OCI-LY7 (cell line): ENCODE measurements around the gene GPR135. TPM values are rescaled to one million over a fixed set of nuclear protein-coding genes. Genes with fewer than 3 reads are reported as not detected.

Source experiments
- BruUV-seq: library from RNA; stranded (reverse); fragments of 400-500 nt; replicated peaks from 2 replicates; lab custom pipeline; 2021; lab: Mats Ljungman, UMichigan
- CTCF ChIA-PET: fragments of 300-600 bp; sonication (Branson Sonifier 250); formaldehyde crosslinking; loops from one replicate; lab custom pipeline; 2022; ENCODE audit warnings: antibody characterized with exemption; ENCODE audit not compliant: unreplicated experiment; lab: Charles Lee
- POLR2A ChIA-PET: fragments of 300-600 bp; sonication (Branson Sonifier 250); formaldehyde crosslinking; loops from one replicate; lab custom pipeline; 2022; ENCODE audit warnings: antibody characterized with exemption; lab: Charles Lee
- DNase-seq: peaks from one replicate; pipeline ENCODE4 v3.0.0-alpha.2; 2015; ENCODE audit warnings: low spot score
- H2AFZ ChIP-seq: fragments of 200-600 bp; sonication (generic), shearing (Covaris generic); 2 replicates; pipeline ENCODE4 v1.6.1; 2014; ENCODE audit warnings: mild to moderate bottlenecking, antibody characterized with exemption, low read length, moderate library complexity
- H3K27ac ChIP-seq: fragments of 200-600 bp; sonication (generic); 2 replicates; pipeline ENCODE4 v1.5.1; 2014; ENCODE audit warnings: mixed run types, low read depth, mild to moderate bottlenecking, moderate library complexity, low read length, inconsistent platforms; ENCODE audit not compliant: poor library complexity, severe bottlenecking
- H3K36me3 ChIP-seq: fragments of 200-600 bp; sonication (generic); 2 replicates; pipeline ENCODE4 v1.6.1; 2014; ENCODE audit warnings: mild to moderate bottlenecking, antibody characterized with exemption, low read length, moderate library complexity, mixed read lengths; ENCODE audit not compliant: insufficient read depth
- H3K4me1 ChIP-seq: fragments of 200-600 bp; sonication (generic); 2 replicates; pipeline ENCODE4 v1.5.1; 2014; ENCODE audit warnings: mild to moderate bottlenecking, low read length; ENCODE audit not compliant: insufficient read depth, poor library complexity, severe bottlenecking
- H3K4me2 ChIP-seq: fragments of 200-600 bp; sonication (generic); 2 replicates; pipeline ENCODE4 v1.6.1; 2014; ENCODE audit warnings: mild to moderate bottlenecking, low read length
- H3K4me3 ChIP-seq: fragments of 200-600 bp; sonication (generic); 2 replicates; pipeline ENCODE4 v1.5.1; 2014; ENCODE audit warnings: mild to moderate bottlenecking, low read depth, low read length; ENCODE audit not compliant: poor library complexity, severe bottlenecking
- H3K79me2 ChIP-seq: fragments of 200-600 bp; sonication (generic); 2 replicates; pipeline ENCODE4 v1.6.1; 2016; ENCODE audit warnings: low read depth, mild to moderate bottlenecking, low read length, moderate library complexity, mixed read lengths; ENCODE audit not compliant: insufficient read depth
- H3K9me2 ChIP-seq: fragments of 200-600 bp; sonication (generic); 2 replicates; pipeline ENCODE4 v1.6.1; 2016; ENCODE audit warnings: mild to moderate bottlenecking, low read length, mixed read lengths; ENCODE audit not compliant: insufficient read depth
- H3K9me3 ChIP-seq: fragments of 200-600 bp; sonication (generic); 2 replicates; pipeline ENCODE4 v1.6.1; 2014; ENCODE audit warnings: mild to moderate bottlenecking, mixed run types, low read length, mixed read lengths
- H4K20me1 ChIP-seq: fragments of 200-600 bp; sonication (generic); 2 replicates; pipeline ENCODE4 v1.6.1; 2014; ENCODE audit warnings: mild to moderate bottlenecking, antibody characterized with exemption, low read length, moderate library complexity, mixed read lengths; ENCODE audit not compliant: insufficient read depth
- CTCF ChIP-seq: fragments of 200-600 bp; sonication (generic); conservative IDR thresholded peaks from 2 replicates; pipeline ENCODE4 v1.5.1; 2014; ENCODE audit warnings: mild to moderate bottlenecking, antibody characterized with exemption, low read length, moderate library complexity, mixed read lengths
- EZH2phosphoT487 ChIP-seq: fragments of 200-600 bp; sonication (generic); IDR thresholded peaks from 2 replicates; pipeline ENCODE4 v1.6.1; 2018; ENCODE audit warnings: low read depth, borderline replicate concordance, mild to moderate bottlenecking, mixed run types, antibody characterized with exemption, low read length, moderate library complexity, mixed read lengths
- intact Hi-C: fragments of 100-400 bp; cut with micrococcal nuclease; formaldehyde crosslinking; loops from one replicate; pipeline ENCODE4 v1.10.0; 2022; ENCODE audit not compliant: unreplicated experiment
- total RNA-seq, 2 experiments: library from RNA; depleted of rRNA in 1 of 2; stranded (reverse); fragments of >200 nt in 1 of 2; shearing (Covaris generic) in 1 of 2; gene quantifications; 2 replicates each; pipeline ENCODE4 v1.2.3, GENCODE V29; 2014 to 2022

The GPR135 gene
- total RNA-seq, 2 experiments from 2014 or later, result 6.5 to 10.9 TPM

GRCh38 chr14:59510966-59511365 is 45.8 kb upstream of the GPR135 start:
- Histone ChIP-seq H3K9me2 (no peaks in the 10 kb centered on the region), H3K36me3 (no peaks in the 10 kb centered on the region), H3K27ac (no peak overlapping the region), H3K4me3 (no peak overlapping the region), H3K79me2 (no peaks in the 10 kb centered on the region), H4K20me1 (no peaks in the 10 kb centered on the region), H3K4me1 (no peaks in the 10 kb centered on the region), H2AFZ (no peak overlapping the region), H3K4me2 (no peak overlapping the region), H3K9me3 (no peaks in the 10 kb centered on the region)
- DNase-seq, result no peak
- intact Hi-C loops, result no loop called here
- POLR2A ChIA-PET, result no interaction called here
- CTCF ChIA-PET, result no interaction called here
- BruUV-seq, result no TSS peak
- TF ChIP-seq CTCF, result no peak
- no peak for TF ChIP-seq EZH2phosphoT487

GRCh38 chr14:59510001-59510400 is 44.8 kb upstream of the GPR135 start:
- no peak overlapping the region for H3K4me3 ChIP-seq
- CTCF ChIA-PET, result no interaction called here
- no peaks in the 10 kb centered on the region for H3K9me2 ChIP-seq
- TF ChIP-seq CTCF (no peak), EZH2phosphoT487 (no peak)
- no peaks in the 10 kb centered on the region for H3K9me3 ChIP-seq
- no peak overlapping the region for H3K4me2 ChIP-seq
- H3K79me2 ChIP-seq, result no peaks in the 10 kb centered on the region
- no peaks in the 10 kb centered on the region for H3K4me1 ChIP-seq
- no peak for DNase-seq
- no peak overlapping the region for H3K27ac ChIP-seq
- BruUV-seq, result no TSS peak
- H3K36me3 ChIP-seq, result no peaks in the 10 kb centered on the region
- no peaks in the 10 kb centered on the region for H4K20me1 ChIP-seq
- POLR2A ChIA-PET, result no interaction called here
- intact Hi-C loops, result no loop called here
- no peak overlapping the region for H2AFZ ChIP-seq

- Histone ChIP-seq H2AFZ (no peak overlapping the region), H3K79me2 (no peaks in the 10 kb centered on the region), H4K20me1 (no peaks in the 10 kb centered on the region), H3K9me3 (no peaks in the 10 kb centered on the region), H3K36me3 (0 out of 2 replicates have a peak, but pooled peaks cover 2% of the 10 kb centered on the region), H3K9me2 (no peaks in the 10 kb centered on the region), H3K27ac (no peak overlapping the region), H3K4me2 (no peak overlapping the region), H3K4me1 (no peaks in the 10 kb centered on the region), H3K4me3 (no peak overlapping the region)
- ChIA-PET POLR2A (no interaction called here), CTCF (no interaction called here)
- no peak for DNase-seq
- no TSS peak for BruUV-seq
- intact Hi-C loops, result no loop called here
- TF ChIP-seq CTCF (no peak), EZH2phosphoT487 (no peak)
Measured at GRCh38 chr14:59509101-59509500, 43.9 kb upstream of the GPR135 start.
